Fibroblast of lung (primary cell): ENCODE data around the gene RAB20. TPM values are rescaled to one million over a fixed set of nuclear protein-coding genes. Genes with fewer than 3 reads are reported as not detected.

Experiments used
- DNase-seq, 2 donors: peaks; one replicate each; pipeline versions ENCODE4 v3.0.0 to v3.0.0-alpha.2; 2010; ENCODE audit warnings: low read depth in 2 of 2
- H2AFZ ChIP-seq: 2 replicates; pipeline ENCODE4 v1.5.1; 2012; ENCODE audit warnings: low read length, control low read depth, inconsistent platforms
- H3K27ac ChIP-seq: 2 replicates; pipeline ENCODE4 v1.5.1; 2011; ENCODE audit warnings: low read length, control low read depth; ENCODE audit not compliant: insufficient read depth
- H3K27me3 ChIP-seq: 2 replicates; pipeline ENCODE4 v1.5.1; 2011; ENCODE audit warnings: mild to moderate bottlenecking, low read length; ENCODE audit not compliant: control insufficient read depth, insufficient read depth
- H3K36me3 ChIP-seq: 2 replicates; pipeline ENCODE4 v1.5.1; 2011; ENCODE audit warnings: low read length; ENCODE audit not compliant: control insufficient read depth, insufficient read depth
- H3K4me1 ChIP-seq: 2 replicates; pipeline ENCODE4 v1.5.1; 2011; ENCODE audit warnings: low read length; ENCODE audit not compliant: control insufficient read depth, insufficient read depth; ENCODE audit errors: extremely low read depth
- H3K4me2 ChIP-seq: 2 replicates; pipeline ENCODE4 v1.5.1; 2011; ENCODE audit warnings: low read length, control low read depth; ENCODE audit not compliant: insufficient read depth; ENCODE audit errors: extremely low read depth
- H3K4me3 ChIP-seq, 4 experiments: fragments of 200-600 bp in 1 of 4; sonication (generic) in 1 of 4; replicated peaks in 1 of 4; 2 replicates each; pipeline ENCODE4 v1.5.1; 2011 to 2016; ENCODE audit warnings: low read length in 4 of 4, low read depth in 3 of 4, mild to moderate bottlenecking in 3 of 4, control low read depth in 2 of 4, inconsistent platforms in 1 of 4, mixed read lengths in 1 of 4; ENCODE audit not compliant: insufficient read depth in 1 of 4; ENCODE audit errors: control extremely low read depth in 1 of 4
- H3K79me2 ChIP-seq: 2 replicates; pipeline ENCODE4 v1.5.1; 2012; ENCODE audit warnings: mild to moderate bottlenecking, low read length, inconsistent platforms; ENCODE audit not compliant: control insufficient read depth, insufficient read depth
- H3K9ac ChIP-seq: 2 replicates; pipeline ENCODE4 v1.5.1; 2011; ENCODE audit warnings: mild to moderate bottlenecking, low read length, control low read depth; ENCODE audit not compliant: insufficient read depth
- H3K9me3 ChIP-seq: 2 replicates; pipeline ENCODE4 v1.5.1; 2012; ENCODE audit warnings: low read depth, low read length; ENCODE audit not compliant: control insufficient read depth, insufficient read depth
- H4K20me1 ChIP-seq: 2 replicates; pipeline ENCODE4 v1.5.1; 2011; ENCODE audit warnings: low read length; ENCODE audit not compliant: control insufficient read depth, insufficient read depth; ENCODE audit errors: extremely low read depth
- CTCF ChIP-seq, 2 donors: IDR thresholded peaks in 1 of 2; conservative IDR thresholded peaks in 1 of 2; 1 replicate in 1 of 2; 2 replicates in 1 of 2; pipeline ENCODE4 v1.5.1; 2011 to 2012; ENCODE audit warnings: low read length in 2 of 2, control low read depth in 1 of 2, inconsistent platforms in 1 of 2, low read depth in 1 of 2, mild to moderate bottlenecking in 1 of 2
- EZH2 ChIP-seq: IDR thresholded peaks from 2 replicates; pipeline ENCODE4 v1.5.1; 2012; ENCODE audit warnings: low read length, control low read depth, mild to moderate bottlenecking; ENCODE audit errors: missing control alignments
- polyA plus RNA-seq, 2 donors: library from polyadenylated mRNA; depleted of rRNA in 1 of 2; stranded (reverse) in 1 of 2; unstranded in 1 of 2; fragments of >200 nt; gene quantifications; 2 replicates each; pipeline ENCODE4 v1.2.1, GENCODE V29; 2011 to 2012; ENCODE audit warnings: missing spikeins in 1 of 2
- total RNA-seq: library from RNA; depleted of rRNA; stranded (reverse); fragments of >200 nt; gene quantifications from 2 replicates; pipeline ENCODE4 v1.2.1, GENCODE V29; 2014

The RAB20 gene
- total and polyA plus RNA-seq, 2 donors (not counting 1 experiment from before 2014, with no cell fraction given) = 3.5 to 4.3 TPM

- Histone ChIP-seq H4K20me1 (no peaks in the 10 kb centered on the region), H3K9me3 (no peaks in the 10 kb centered on the region), H3K27ac (no peak overlapping the region), H3K4me3 (no peak overlapping the region), H3K79me2 (no peaks in the 10 kb centered on the region), H3K36me3 (no peaks in the 10 kb centered on the region), H3K4me2 (no peak overlapping the region), H3K4me1 (no peaks in the 10 kb centered on the region), H3K27me3 (no peaks in the 10 kb centered on the region), H3K9ac (no peak overlapping the region), H2AFZ (no peak overlapping the region)
- DNase-seq = no peak
- TF ChIP-seq EZH2 = no peak
- no peak for TF ChIP-seq CTCF (conservative IDR thresholded peaks at IDR 0.05 in 1 of 2, IDR thresholded peaks at IDR 0.05 in 1 of 2; ENCODE audit: low read depth in 1 of 2, low read length in 2 of 2)
These were observed 22.9 kb downstream of the RAB20 start for GRCh38 chr13:110538632-110539031.

GRCh38 chr13:110536006-110536693, 25.4 kb downstream of the RAB20 start:
- Histone ChIP-seq H3K9ac (no peak overlapping the region), H3K27me3 (no peaks in the 10 kb centered on the region), H3K4me2 (no peak overlapping the region), H3K4me3 (no peak overlapping the region), H3K9me3 (no peaks in the 10 kb centered on the region), H3K27ac (no peak overlapping the region), H3K79me2 (no peaks in the 10 kb centered on the region), H2AFZ (no peak overlapping the region), H3K36me3 (no peaks in the 10 kb centered on the region), H3K4me1 (no peaks in the 10 kb centered on the region), H4K20me1 (no peaks in the 10 kb centered on the region)
- TF ChIP-seq CTCF (conservative IDR thresholded peaks at IDR 0.05 in 1 of 2, IDR thresholded peaks at IDR 0.05 in 1 of 2; ENCODE audit: low read depth in 1 of 2, low read length in 2 of 2) = no peak
- TF ChIP-seq EZH2 = no peak
- no peak for DNase-seq

- Histone ChIP-seq H3K36me3 (no peaks in the 10 kb centered on the region), H3K27ac (no peak overlapping the region), H3K4me1 (no peaks in the 10 kb centered on the region), H3K79me2 (no peaks in the 10 kb centered on the region), H3K27me3 (no peaks in the 10 kb centered on the region), H4K20me1 (no peaks in the 10 kb centered on the region), H3K4me3 (no peak overlapping the region), H3K9ac (no peak overlapping the region), H2AFZ (no peak overlapping the region), H3K9me3 (no peaks in the 10 kb centered on the region), H3K4me2 (no peak overlapping the region)
- no peak for DNase-seq
- TF ChIP-seq EZH2 = no peak
- no peak for TF ChIP-seq CTCF (conservative IDR thresholded peaks at IDR 0.05 in 1 of 2, IDR thresholded peaks at IDR 0.05 in 1 of 2; ENCODE audit: low read depth in 1 of 2, low read length in 2 of 2)
These were observed 26.0 kb downstream of the RAB20 start for GRCh38 chr13:110535526-110535925.
